ENCODE data around the gene ADGRB3.

DNA sequence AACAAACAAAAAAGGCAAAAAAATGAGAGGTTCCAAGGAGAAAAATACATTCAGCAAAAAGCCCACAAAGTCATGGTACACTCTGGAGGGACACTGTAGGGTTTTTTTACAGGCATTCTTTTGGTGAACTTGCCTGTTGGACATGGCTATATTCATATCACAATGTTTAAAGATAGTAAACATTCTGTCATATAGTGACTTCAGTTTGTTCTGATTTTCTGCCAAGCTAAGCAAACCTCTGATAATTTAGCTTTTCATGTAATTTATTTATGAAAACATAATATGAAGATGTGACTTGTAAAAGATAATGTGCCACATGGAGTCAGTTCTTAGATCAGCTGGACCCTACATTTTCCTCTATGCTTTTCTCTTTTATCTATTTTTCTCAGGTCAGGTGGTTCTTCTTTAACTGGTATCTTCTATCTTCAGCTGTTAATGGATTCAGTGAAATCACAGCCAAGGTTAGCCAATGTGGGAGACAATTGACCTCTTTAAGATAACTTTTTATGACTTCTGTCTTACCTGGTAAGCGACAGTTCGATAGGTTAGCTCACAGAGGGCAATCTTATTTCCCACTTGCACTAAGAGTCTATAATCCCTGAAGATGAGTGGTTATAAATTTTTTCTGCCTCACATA lies 87.9 kb downstream of the ADGRB3 start:
- TF ChIP-seq MYC (IDR thresholded peaks at IDR 0.05; ENCODE audit: low read depth, low read length), result no peak
- TF ChIP-seq, protein P1, sequence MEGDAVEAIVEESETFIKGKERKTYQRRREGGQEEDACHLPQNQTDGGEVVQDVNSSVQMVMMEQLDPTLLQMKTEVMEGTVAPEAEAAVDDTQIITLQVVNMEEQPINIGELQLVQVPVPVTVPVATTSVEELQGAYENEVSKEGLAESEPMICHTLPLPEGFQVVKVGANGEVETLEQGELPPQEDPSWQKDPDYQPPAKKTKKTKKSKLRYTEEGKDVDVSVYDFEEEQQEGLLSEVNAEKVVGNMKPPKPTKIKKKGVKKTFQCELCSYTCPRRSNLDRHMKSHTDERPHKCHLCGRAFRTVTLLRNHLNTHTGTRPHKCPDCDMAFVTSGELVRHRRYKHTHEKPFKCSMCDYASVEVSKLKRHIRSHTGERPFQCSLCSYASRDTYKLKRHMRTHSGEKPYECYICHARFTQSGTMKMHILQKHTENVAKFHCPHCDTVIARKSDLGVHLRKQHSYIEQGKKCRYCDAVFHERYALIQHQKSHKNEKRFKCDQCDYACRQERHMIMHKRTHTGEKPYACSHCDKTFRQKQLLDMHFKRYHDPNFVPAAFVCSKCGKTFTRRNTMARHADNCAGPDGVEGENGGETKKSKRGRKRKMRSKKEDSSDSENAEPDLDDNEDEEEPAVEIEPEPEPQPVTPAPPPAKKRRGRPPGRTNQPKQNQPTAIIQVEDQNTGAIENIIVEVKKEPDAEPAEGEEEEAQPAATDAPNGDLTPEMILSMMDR (IDR thresholded peaks at IDR 0.05; ENCODE audit: extremely low read depth in 1 of 2, insufficient read depth in 1 of 2, low read depth in 1 of 2, low read length in 2 of 2), result no peak
- TF ChIP-seq, protein P2, sequence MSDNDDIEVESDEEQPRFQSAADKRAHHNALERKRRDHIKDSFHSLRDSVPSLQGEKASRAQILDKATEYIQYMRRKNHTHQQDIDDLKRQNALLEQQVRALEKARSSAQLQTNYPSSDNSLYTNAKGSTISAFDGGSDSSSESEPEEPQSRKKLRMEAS (IDR thresholded peaks at IDR 0.05; ENCODE audit: insufficient read depth, insufficient read length), result no peak
- no peak for TF ChIP-seq POLR2A (IDR thresholded peaks at IDR 0.05; ENCODE audit: low read depth, low read length)
- no peak for TF ChIP-seq EZH2 (IDR thresholded peaks at IDR 0.05; ENCODE audit: borderline replicate concordance, low read depth, low read length, severe bottlenecking)
- TF ChIP-seq POLR2AphosphoS5 (IDR thresholded peaks at IDR 0.05; ENCODE audit: insufficient read depth, low read depth, low read length), result no peak
- TF ChIP-seq FOS (IDR thresholded peaks at IDR 0.05; ENCODE audit: borderline replicate concordance, insufficient read depth, low read length), result no peak
